ENCODE results near the gene WDR35. TPM values are rescaled to one million over a fixed set of nuclear protein-coding genes. Genes with fewer than 3 reads are reported as not detected.

WDR35 gene
- total RNA-seq, 4 donors from 2014 or later = 16.3 to 24.3 (median 21.2) TPM

DNA sequence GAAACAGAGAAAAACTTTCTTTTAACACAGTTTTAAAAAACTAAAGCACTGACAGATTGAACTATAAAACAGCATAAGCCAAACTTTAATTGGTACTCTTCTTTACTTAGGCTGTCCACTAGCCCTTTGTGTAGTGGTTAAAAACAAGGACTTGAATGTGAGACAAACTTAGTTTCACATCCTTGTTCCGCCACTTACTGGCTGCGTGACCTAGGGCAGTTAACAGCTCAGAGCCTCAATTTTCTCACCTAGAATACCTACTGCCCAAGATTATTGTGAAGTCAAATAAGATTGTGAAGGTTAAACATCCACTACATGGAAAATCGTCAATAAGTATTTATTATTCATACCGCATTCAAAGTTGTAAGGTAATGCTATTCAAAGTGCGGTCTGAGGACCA lies 2.0 kb downstream of the WDR35 start:
- WGBS, 2 donors = 93 to 95% methylated on average over 5 of the region's 5 CpGs
- no peak for DNase-seq (ENCODE audit: low spot score in 2 of 2)

GRCh38 chr2:19982268-19982667 lies 7.6 kb downstream of the WDR35 start:
- H3K4me3 ChIP-seq = no peak overlapping the region
- H3K36me3 ChIP-seq = peaks cover 0 to 29% (median 0%) of the 10 kb centered on the region in 3 donors
- WGBS, 2 donors = 50 to 57% methylated on average over 1 of the region's 1 CpG
- H3K9me3 ChIP-seq = no peaks in the 10 kb centered on the region
- TF ChIP-seq EP300 (IDR thresholded peaks at IDR 0.05) (no peak), POLR2A (IDR thresholded peaks at IDR 0.05) (no peak), CTCF (IDR thresholded peaks at IDR 0.05) (no peak)
- no peak overlapping the region for H3K27ac ChIP-seq
- no peaks in the 10 kb centered on the region for H3K4me1 ChIP-seq
- no peaks in the 10 kb centered on the region for H3K27me3 ChIP-seq
- no peak for DNase-seq (ENCODE audit: low spot score in 2 of 2)

More for the DNA sequence above, 2.0 kb downstream of the WDR35 start:
- no peak overlapping the region for H3K27ac ChIP-seq
- TF ChIP-seq EP300 (IDR thresholded peaks at IDR 0.05) = no peak
- no peak for TF ChIP-seq CTCF (IDR thresholded peaks at IDR 0.05)
- TF ChIP-seq POLR2A (IDR thresholded peaks at IDR 0.05) = no peak
- H3K36me3 ChIP-seq = peaks cover 0 to 5% (median 0%) of the 10 kb centered on the region in 3 donors
- H3K27me3 ChIP-seq = no peaks in the 10 kb centered on the region
- peaks cover 0 to 22% (median 4%) of the 10 kb centered on the region in 4 donors for H3K4me1 ChIP-seq
- H3K4me3 ChIP-seq = no peak overlapping the region
- no peaks in the 10 kb centered on the region for H3K9me3 ChIP-seq

DNA sequence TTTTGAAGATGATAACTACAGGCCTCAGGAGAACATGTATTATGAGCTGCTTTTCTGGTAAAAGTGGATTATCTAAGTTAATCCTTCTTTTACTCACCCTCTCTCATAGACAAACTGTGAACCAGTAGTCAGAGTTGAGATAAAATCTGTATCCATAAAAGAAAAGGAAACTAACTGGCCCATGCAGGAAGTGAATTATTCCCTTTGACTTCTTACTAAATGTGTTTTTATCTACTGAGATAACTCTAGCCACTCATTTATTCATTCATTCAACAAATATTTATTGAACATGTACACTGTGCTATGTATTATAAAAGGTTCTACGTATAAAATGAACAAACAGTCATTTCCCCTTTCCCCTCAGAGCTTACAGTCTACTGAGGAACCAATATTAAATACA lies 10.0 kb downstream of the WDR35 start:
- TF ChIP-seq POLR2A (IDR thresholded peaks at IDR 0.05) (no peak), CTCF (IDR thresholded peaks at IDR 0.05) (no peak), EP300 (IDR thresholded peaks at IDR 0.05) (no peak)
- Histone ChIP-seq H3K4me3 (no peak overlapping the region), H3K4me1 (no peaks in the 10 kb centered on the region), H3K36me3 (peaks cover 0 to 47% (median 0%) of the 10 kb centered on the region in 3 donors), H3K27me3 (no peaks in the 10 kb centered on the region), H3K9me3 (no peaks in the 10 kb centered on the region), H3K27ac (no peak overlapping the region)
- no peak for DNase-seq (ENCODE audit: low spot score in 2 of 2)
- WGBS, 2 donors = 47 to 60% methylated on average over 1 of the region's 1 CpG

- Histone ChIP-seq H3K36me3 (peaks cover 0 to 58% (median 0%) of the 10 kb centered on the region in 3 donors), H3K9me3 (no peaks in the 10 kb centered on the region), H3K27ac (no peak overlapping the region), H3K4me1 (no peaks in the 10 kb centered on the region), H3K27me3 (no peaks in the 10 kb centered on the region), H3K4me3 (no peak overlapping the region)
- 87 to 88% methylated on average over 8 of the region's 8 CpGs for WGBS, 2 donors
- TF ChIP-seq EP300 (IDR thresholded peaks at IDR 0.05) = no peak
- no peak for TF ChIP-seq CTCF (IDR thresholded peaks at IDR 0.05)
- no peak for TF ChIP-seq POLR2A (IDR thresholded peaks at IDR 0.05)
- no peak for DNase-seq (ENCODE audit: low spot score in 2 of 2)
Measured at GRCh38 chr2:19973466-19973865, 16.4 kb downstream of the WDR35 start.

DNA sequence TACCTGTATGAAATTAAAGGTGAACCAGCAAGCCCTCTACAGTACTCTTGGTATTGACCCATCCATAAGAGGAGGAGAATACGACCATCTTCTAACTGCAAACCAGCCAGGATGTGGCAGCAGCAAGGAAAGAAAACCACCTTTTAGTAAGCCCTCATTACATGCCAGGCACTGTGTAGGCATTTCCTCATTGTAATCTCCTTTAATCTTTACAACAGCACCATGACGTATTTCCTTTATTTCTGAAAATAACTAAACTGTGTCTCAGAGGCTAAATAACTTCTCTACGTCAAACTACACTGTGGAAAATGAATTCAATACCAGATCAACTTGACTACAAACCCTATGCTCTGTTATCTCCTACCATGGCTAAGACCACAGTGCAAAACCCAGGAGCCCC lies 18.2 kb downstream of the WDR35 start:
- no peaks in the 10 kb centered on the region for H3K9me3 ChIP-seq
- WGBS, 2 donors = 83 to 84% methylated on average over 3 of the region's 3 CpGs
- H3K27me3 ChIP-seq = no peaks in the 10 kb centered on the region
- no peak for DNase-seq (ENCODE audit: low spot score in 2 of 2)
- no peak overlapping the region for H3K4me3 ChIP-seq
- H3K27ac ChIP-seq = no peak overlapping the region
- no peaks in the 10 kb centered on the region for H3K4me1 ChIP-seq
- TF ChIP-seq EP300 (IDR thresholded peaks at IDR 0.05) = no peak
- no peak for TF ChIP-seq POLR2A (IDR thresholded peaks at IDR 0.05)
- no peak for TF ChIP-seq CTCF (IDR thresholded peaks at IDR 0.05)
- peaks cover 0 to 52% (median 0%) of the 10 kb centered on the region in 3 donors for H3K36me3 ChIP-seq

All from tibial nerve (tissue), 4 donors.